ENCODE data around the gene POLR2F.
A peak's percentile ranks its signal among the peaks of the same experiment; 100 is the strongest.

POLR2F gene

GRCh38 chr22:38006906-38007305 is 53.4 kb downstream of the POLR2F start:
- Histone ChIP-seq H3K36me3 (ENCODE audit: control insufficient read depth, insufficient read depth, low read length) (no peaks in the 10 kb centered on the region), H3K4me1 (ENCODE audit: control insufficient read depth, insufficient read depth, low read length) (peaks cover 7% of the 10 kb centered on the region), H3K27ac (ENCODE audit: insufficient read depth, low read depth, low read length, poor library complexity, severe bottlenecking) (no peak overlapping the region), H3K27me3 (ENCODE audit: control insufficient read depth, insufficient read depth, low read length, poor library complexity, severe bottlenecking) (no peaks in the 10 kb centered on the region), H3K9me3 (ENCODE audit: control insufficient read depth, low read length) (no peaks in the 10 kb centered on the region), H3K4me3 (ENCODE audit: insufficient read depth, low read depth, low read length) (no peak overlapping the region)
- 93 to 95% methylated on average over 3 of the region's 3 CpGs for WGBS, 2 experiments

GRCh38 chr22:38007330-38007902 is 53.9 kb downstream of the POLR2F start:
- whole genome bisulfite sequencing, 2 experiments = 85 to 87% methylated on average over 13 of the region's 13 CpGs
- no peaks in the 10 kb centered on the region for H3K36me3 ChIP-seq (ENCODE audit: control insufficient read depth, insufficient read depth, low read length)
- H3K9me3 ChIP-seq (ENCODE audit: control insufficient read depth, low read length) = no peaks in the 10 kb centered on the region
- peaks cover 7% of the 10 kb centered on the region for H3K4me1 ChIP-seq (ENCODE audit: control insufficient read depth, insufficient read depth, low read length)
- no peak overlapping the region for H3K4me3 ChIP-seq (ENCODE audit: insufficient read depth, low read depth, low read length)
- no peak overlapping the region for H3K27ac ChIP-seq (ENCODE audit: insufficient read depth, low read depth, low read length, poor library complexity, severe bottlenecking)
- H3K27me3 ChIP-seq (ENCODE audit: control insufficient read depth, insufficient read depth, low read length, poor library complexity, severe bottlenecking) = no peaks in the 10 kb centered on the region

- Histone ChIP-seq H3K27ac (ENCODE audit: insufficient read depth, low read depth, low read length, poor library complexity, severe bottlenecking) (no peak overlapping the region), H3K9me3 (ENCODE audit: control insufficient read depth, low read length) (no peaks in the 10 kb centered on the region), H3K4me3 (ENCODE audit: insufficient read depth, low read depth, low read length) (no peak overlapping the region), H3K4me1 (ENCODE audit: control insufficient read depth, insufficient read depth, low read length) (peaks cover 7% of the 10 kb centered on the region), H3K27me3 (ENCODE audit: control insufficient read depth, insufficient read depth, low read length, poor library complexity, severe bottlenecking) (no peaks in the 10 kb centered on the region), H3K36me3 (ENCODE audit: control insufficient read depth, insufficient read depth, low read length) (no peaks in the 10 kb centered on the region)
- WGBS, 2 experiments = 89 to 92% methylated on average over 13 to 14 of the region's 14 CpGs
Observed at GRCh38 chr22:38009000-38009806, 55.7 kb downstream of the POLR2F start.

- WGBS, 2 experiments = 94 to 95% methylated on average over 7 of the region's 7 CpGs
- Histone ChIP-seq H3K9me3 (ENCODE audit: control insufficient read depth, low read length) (no peaks in the 10 kb centered on the region), H3K27ac (ENCODE audit: insufficient read depth, low read depth, low read length, poor library complexity, severe bottlenecking) (no peak overlapping the region), H3K27me3 (ENCODE audit: control insufficient read depth, insufficient read depth, low read length, poor library complexity, severe bottlenecking) (no peaks in the 10 kb centered on the region), H3K36me3 (ENCODE audit: control insufficient read depth, insufficient read depth, low read length) (no peaks in the 10 kb centered on the region), H3K4me3 (ENCODE audit: insufficient read depth, low read depth, low read length) (no peak overlapping the region), H3K4me1 (ENCODE audit: control insufficient read depth, insufficient read depth, low read length) (peaks cover 7% of the 10 kb centered on the region)
Observed at GRCh38 chr22:38012604-38013072, 59.1 kb downstream of the POLR2F start.

GRCh38 chr22:38014083-38014482 is 60.6 kb downstream of the POLR2F start:
- no peak overlapping the region for H3K4me3 ChIP-seq (ENCODE audit: insufficient read depth, low read depth, low read length)
- WGBS, 2 experiments = 84 to 90% methylated on average over 1 of the region's 1 CpG
- H3K4me1 ChIP-seq (ENCODE audit: control insufficient read depth, insufficient read depth, low read length) = peaks cover 6% of the 10 kb centered on the region
- H3K9me3 ChIP-seq (ENCODE audit: control insufficient read depth, low read length) = no peaks in the 10 kb centered on the region
- H3K36me3 ChIP-seq (ENCODE audit: control insufficient read depth, insufficient read depth, low read length) = no peaks in the 10 kb centered on the region
- H3K27me3 ChIP-seq (ENCODE audit: control insufficient read depth, insufficient read depth, low read length, poor library complexity, severe bottlenecking) = no peaks in the 10 kb centered on the region
- H3K27ac ChIP-seq (ENCODE audit: insufficient read depth, low read depth, low read length, poor library complexity, severe bottlenecking) = no peak overlapping the region

GRCh38 chr22:38016182-38017151 is 63.0 kb downstream of the POLR2F start:
- no peaks in the 10 kb centered on the region for H3K36me3 ChIP-seq (ENCODE audit: control insufficient read depth, insufficient read depth, low read length)
- H3K9me3 ChIP-seq (ENCODE audit: control insufficient read depth, low read length) = no peaks in the 10 kb centered on the region
- no peak overlapping the region for H3K4me3 ChIP-seq (ENCODE audit: insufficient read depth, low read depth, low read length)
- no peaks in the 10 kb centered on the region for H3K27me3 ChIP-seq (ENCODE audit: control insufficient read depth, insufficient read depth, low read length, poor library complexity, severe bottlenecking)
- H3K27ac ChIP-seq (ENCODE audit: insufficient read depth, low read depth, low read length, poor library complexity, severe bottlenecking) = peak overlapping the region; percentile 74
- peaks cover 9% of the 10 kb centered on the region for H3K4me1 ChIP-seq (ENCODE audit: control insufficient read depth, insufficient read depth, low read length)
- 70% methylated on average over 33 of the region's 33 CpGs for WGBS, 2 experiments

- Histone ChIP-seq H3K27ac (ENCODE audit: insufficient read depth, low read depth, low read length, poor library complexity, severe bottlenecking) (peak overlapping the region; percentile 74), H3K9me3 (ENCODE audit: control insufficient read depth, low read length) (no peaks in the 10 kb centered on the region), H3K4me3 (ENCODE audit: insufficient read depth, low read depth, low read length) (no peak overlapping the region), H3K27me3 (ENCODE audit: control insufficient read depth, insufficient read depth, low read length, poor library complexity, severe bottlenecking) (no peaks in the 10 kb centered on the region), H3K4me1 (ENCODE audit: control insufficient read depth, insufficient read depth, low read length) (peaks cover 9% of the 10 kb centered on the region), H3K36me3 (ENCODE audit: control insufficient read depth, insufficient read depth, low read length) (no peaks in the 10 kb centered on the region)
- 91 to 94% methylated on average over 7 of the region's 7 CpGs for WGBS, 2 experiments
Observed at GRCh38 chr22:38017272-38017920, 63.9 kb downstream of the POLR2F start.

GRCh38 chr22:38017939-38018885 is 64.7 kb downstream of the POLR2F start:
- Histone ChIP-seq H3K4me3 (ENCODE audit: insufficient read depth, low read depth, low read length) (no peak overlapping the region), H3K9me3 (ENCODE audit: control insufficient read depth, low read length) (no peaks in the 10 kb centered on the region), H3K27me3 (ENCODE audit: control insufficient read depth, insufficient read depth, low read length, poor library complexity, severe bottlenecking) (no peaks in the 10 kb centered on the region), H3K4me1 (ENCODE audit: control insufficient read depth, insufficient read depth, low read length) (peaks cover 9% of the 10 kb centered on the region), H3K27ac (ENCODE audit: insufficient read depth, low read depth, low read length, poor library complexity, severe bottlenecking) (no peak overlapping the region), H3K36me3 (ENCODE audit: control insufficient read depth, insufficient read depth, low read length) (no peaks in the 10 kb centered on the region)
- 93 to 94% methylated on average over 12 of the region's 12 CpGs for WGBS, 2 experiments
